CD14-positive monocyte (primary cell): Measurements from ENCODE around the gene SYNGAP1. TPM values are rescaled to one million over a fixed set of nuclear protein-coding genes. Genes with fewer than 3 reads are reported as not detected.

Experiments used
- DNase-seq, 3 donors: peaks; one replicate each; pipeline ENCODE4 v3.0.0-alpha.2; 2011 to 2022
- H2AFZ ChIP-seq: 2 replicates; pipeline ENCODE4 v1.6.0; 2012; ENCODE audit warnings: mild to moderate bottlenecking, low read depth, low read length, inconsistent platforms; ENCODE audit not compliant: insufficient read depth, poor library complexity, severe bottlenecking
- H3K27ac ChIP-seq, 2 donors: 1 replicate in 1 of 2; 2 replicates in 1 of 2; pipeline ENCODE4 v1.5.1; 2012 to 2013; ENCODE audit warnings: low read length in 2 of 2, control low read depth in 1 of 2, inconsistent platforms in 1 of 2, low read depth in 1 of 2, mild to moderate bottlenecking in 1 of 2
- H3K27me3 ChIP-seq, 2 donors: one replicate each; pipeline versions ENCODE4 v1.6.0 to v1.6.1; 2011 to 2013; ENCODE audit warnings: low read length in 2 of 2; ENCODE audit not compliant: control insufficient read depth in 2 of 2, insufficient read depth in 2 of 2
- H3K36me3 ChIP-seq, 2 donors: replicated peaks in 1 of 2; 1 replicate in 1 of 2; 2 replicates in 1 of 2; pipeline versions ENCODE4 v1.5.1 to v1.6.1; 2012 to 2013; ENCODE audit warnings: low read length in 2 of 2, control low read depth in 1 of 2, inconsistent platforms in 1 of 2, mild to moderate bottlenecking in 1 of 2; ENCODE audit not compliant: insufficient read depth in 2 of 2, control insufficient read depth in 1 of 2
- H3K4me1 ChIP-seq, 2 donors: 1 replicate in 1 of 2; 2 replicates in 1 of 2; pipeline versions ENCODE4 v1.5.1 to v1.6.1; 2012 to 2013; ENCODE audit warnings: low read length in 2 of 2, control low read depth in 1 of 2, inconsistent platforms in 1 of 2, mild to moderate bottlenecking in 1 of 2, moderate library complexity in 1 of 2; ENCODE audit not compliant: insufficient read depth in 2 of 2, control insufficient read depth in 1 of 2
- H3K4me2 ChIP-seq: replicated peaks from 2 replicates; pipeline ENCODE3; 2012; ENCODE audit warnings: low read length, moderate library complexity, mild to moderate bottlenecking; ENCODE audit not compliant: poor library complexity, severe bottlenecking; ENCODE audit errors: extremely low read depth
- H3K4me3 ChIP-seq, 3 experiments: fragments of 200-600 bp in 1 of 3; sonication (generic) in 1 of 3; replicated peaks in 1 of 3; 1 replicate in 2 of 3; 2 replicates in 1 of 3; pipeline ENCODE4 v1.5.1; 2011 to 2013; ENCODE audit warnings: low read length in 3 of 3, mild to moderate bottlenecking in 3 of 3, control low read depth in 2 of 3, low read depth in 2 of 3, inconsistent platforms in 1 of 3, moderate library complexity in 1 of 3
- H3K79me2 ChIP-seq: 2 replicates; pipeline ENCODE4 v1.6.0; 2012; ENCODE audit warnings: mild to moderate bottlenecking, control low read depth, inconsistent platforms, low read length, moderate library complexity; ENCODE audit not compliant: insufficient read depth
- H3K9ac ChIP-seq: 2 replicates; pipeline ENCODE4 v1.6.0; 2017; ENCODE audit warnings: low read length, mild to moderate bottlenecking; ENCODE audit not compliant: insufficient read depth, poor library complexity, severe bottlenecking
- H3K9me3 ChIP-seq, 2 donors: replicated peaks in 1 of 2; 1 replicate in 1 of 2; 2 replicates in 1 of 2; pipeline versions ENCODE4 v1.5.1 to v1.6.1; 2012 to 2013; ENCODE audit warnings: low read length in 2 of 2, control low read depth in 1 of 2; ENCODE audit not compliant: control insufficient read depth in 1 of 2, insufficient read depth in 1 of 2
- H4K20me1 ChIP-seq: 2 replicates; pipeline ENCODE4 v1.6.0; 2012; ENCODE audit warnings: mild to moderate bottlenecking, low read length, control low read depth, moderate library complexity; ENCODE audit not compliant: insufficient read depth
- H3K27ac Mint-ChIP-seq, 7 donors: one replicate each; pipeline ENCODE4 v1.8.0; 2020; ENCODE audit warnings: mild to moderate bottlenecking in 7 of 7, mixed read lengths in 7 of 7, moderate library complexity in 6 of 7, inconsistent platforms in 2 of 7
- H3K27me3 Mint-ChIP-seq, 3 donors: one replicate each; pipeline ENCODE4 v1.8.0; 2021 to 2022; ENCODE audit warnings: low read depth in 3 of 3, mild to moderate bottlenecking in 3 of 3, mixed read lengths in 3 of 3, moderate library complexity in 3 of 3, inconsistent platforms in 1 of 3
- H3K36me3 Mint-ChIP-seq, 2 donors: one replicate each; pipeline ENCODE4 v1.8.0; 2020; ENCODE audit warnings: mixed read lengths in 2 of 2, inconsistent platforms in 1 of 2, mild to moderate bottlenecking in 1 of 2
- H3K4me1 Mint-ChIP-seq: one replicate; pipeline ENCODE4 v1.8.0; 2020; ENCODE audit warnings: mild to moderate bottlenecking, mixed read lengths
- H3K4me3 Mint-ChIP-seq, 2 donors: one replicate each; pipeline ENCODE4 v1.8.0; 2020; ENCODE audit warnings: mild to moderate bottlenecking in 2 of 2, mixed read lengths in 2 of 2, moderate library complexity in 1 of 2
- H3K9me3 Mint-ChIP-seq, 7 donors: one replicate each; pipeline ENCODE4 v1.8.0; 2020 to 2022; ENCODE audit warnings: mixed read lengths in 7 of 7, mild to moderate bottlenecking in 6 of 7, moderate library complexity in 6 of 7, inconsistent platforms in 2 of 7
- WGBS: methylation state at CpG from one replicate; pipeline ENCODE4 v1.1.5; 2013; ENCODE audit warnings: missing lambda C conversion rate; ENCODE audit not compliant: insufficient coverage; 5-methylcytosine and 5-hydroxymethylcytosine counted together
- intact Hi-C, 2 donors: fragments of 100-400 bp; cut with micrococcal nuclease; formaldehyde crosslinking; loops; one replicate each; pipeline versions ENCODE4 v1.15.0 to v1.15.1; 2023
- polyA plus RNA-seq, 3 donors: library from polyadenylated mRNA; depleted of rRNA in 1 of 3; unstranded in 2 of 3; stranded (reverse) in 1 of 3; fragments of 300-500 nt in 2 of 3; fragments of >200 nt in 1 of 3; fragmentation: Illumina TruSeq in 2 of 3; gene quantifications; 1 replicate in 2 of 3; 2 replicates in 1 of 3; pipeline ENCODE4 v1.2.3, GENCODE V29; 2012 to 2021
- TF ChIP-seq, protein P1 (sequence below): fragments of 200-600 bp; IDR thresholded peaks from one replicate; pipeline ENCODE4 v1.8.0; 2022; ENCODE audit warnings: antibody characterized with exemption, mild to moderate bottlenecking

Gene SYNGAP1
- polyA plus RNA-seq, 3 donors = 4.0 TPM; not detected in 2

DNA sequence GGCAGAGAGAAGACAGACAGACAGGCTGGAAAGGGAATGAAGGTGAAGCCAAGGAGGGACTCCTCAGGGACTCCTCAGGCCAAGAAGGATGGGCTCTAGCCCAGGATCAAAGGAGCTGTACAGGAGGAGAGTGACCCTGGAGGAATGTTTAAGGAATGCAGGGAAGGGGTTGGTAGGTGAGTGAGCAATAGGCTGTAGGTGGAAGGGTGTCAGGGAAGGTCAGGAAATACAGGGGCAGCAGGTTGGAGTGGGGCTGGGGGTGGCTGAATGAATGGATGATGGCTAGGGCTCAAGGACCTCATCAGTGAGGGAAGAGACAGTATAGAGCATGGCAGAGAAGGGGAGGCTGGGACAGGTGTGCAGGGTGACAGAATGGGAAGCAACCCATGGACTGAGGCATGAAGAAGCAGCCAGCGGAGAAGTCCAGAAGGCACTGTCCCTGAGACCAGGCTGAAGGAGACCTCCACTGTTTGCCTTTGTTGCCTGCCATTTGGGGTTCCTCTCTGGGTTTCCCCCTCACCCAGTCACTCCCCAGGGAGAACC lies 13.2 kb downstream of the SYNGAP1 start:
- no peak for DNase-seq
- H3K36me3 Mint-ChIP-seq = peaks cover 20 to 36% of the 10 kb centered on the region in 2 donors
- no peak overlapping the region for H3K27ac ChIP-seq
- no peaks in the 10 kb centered on the region for H3K9me3 ChIP-seq
- no peak overlapping the region for H3K4me2 ChIP-seq
- H4K20me1 ChIP-seq = no peaks in the 10 kb centered on the region
- peaks cover 7 to 20% of the 10 kb centered on the region in 2 donors for H3K36me3 ChIP-seq
- peak overlapping the region in 1 of 2 donors; percentile 84 for H3K4me3 Mint-ChIP-seq
- H2AFZ ChIP-seq = no peak overlapping the region
- TF ChIP-seq, protein P1, sequence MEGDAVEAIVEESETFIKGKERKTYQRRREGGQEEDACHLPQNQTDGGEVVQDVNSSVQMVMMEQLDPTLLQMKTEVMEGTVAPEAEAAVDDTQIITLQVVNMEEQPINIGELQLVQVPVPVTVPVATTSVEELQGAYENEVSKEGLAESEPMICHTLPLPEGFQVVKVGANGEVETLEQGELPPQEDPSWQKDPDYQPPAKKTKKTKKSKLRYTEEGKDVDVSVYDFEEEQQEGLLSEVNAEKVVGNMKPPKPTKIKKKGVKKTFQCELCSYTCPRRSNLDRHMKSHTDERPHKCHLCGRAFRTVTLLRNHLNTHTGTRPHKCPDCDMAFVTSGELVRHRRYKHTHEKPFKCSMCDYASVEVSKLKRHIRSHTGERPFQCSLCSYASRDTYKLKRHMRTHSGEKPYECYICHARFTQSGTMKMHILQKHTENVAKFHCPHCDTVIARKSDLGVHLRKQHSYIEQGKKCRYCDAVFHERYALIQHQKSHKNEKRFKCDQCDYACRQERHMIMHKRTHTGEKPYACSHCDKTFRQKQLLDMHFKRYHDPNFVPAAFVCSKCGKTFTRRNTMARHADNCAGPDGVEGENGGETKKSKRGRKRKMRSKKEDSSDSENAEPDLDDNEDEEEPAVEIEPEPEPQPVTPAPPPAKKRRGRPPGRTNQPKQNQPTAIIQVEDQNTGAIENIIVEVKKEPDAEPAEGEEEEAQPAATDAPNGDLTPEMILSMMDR = no peak
- H3K27me3 ChIP-seq = peaks cover 0 to 3% of the 10 kb centered on the region in 2 donors
- WGBS = 100% methylated on average over 1 of the region's 1 CpG
- no peak overlapping the region for H3K4me3 ChIP-seq
- H3K9ac ChIP-seq = no peak overlapping the region
- no peaks in the 10 kb centered on the region for H3K79me2 ChIP-seq
- H3K9me3 Mint-ChIP-seq = peaks cover 0 to 5% (median 0%) of the 10 kb centered on the region in 7 donors
- H3K4me1 ChIP-seq = peaks cover 29 to 42% of the 10 kb centered on the region in 2 donors
- peaks cover 54% of the 10 kb centered on the region for H3K4me1 Mint-ChIP-seq
- peaks cover 20 to 29% (median 21%) of the 10 kb centered on the region in 3 donors for H3K27me3 Mint-ChIP-seq
- peak overlapping the region in 4 of 7 donors; percentile 7 to 86 (median 40) for H3K27ac Mint-ChIP-seq
- intact Hi-C loops = no loop called here

DNA sequence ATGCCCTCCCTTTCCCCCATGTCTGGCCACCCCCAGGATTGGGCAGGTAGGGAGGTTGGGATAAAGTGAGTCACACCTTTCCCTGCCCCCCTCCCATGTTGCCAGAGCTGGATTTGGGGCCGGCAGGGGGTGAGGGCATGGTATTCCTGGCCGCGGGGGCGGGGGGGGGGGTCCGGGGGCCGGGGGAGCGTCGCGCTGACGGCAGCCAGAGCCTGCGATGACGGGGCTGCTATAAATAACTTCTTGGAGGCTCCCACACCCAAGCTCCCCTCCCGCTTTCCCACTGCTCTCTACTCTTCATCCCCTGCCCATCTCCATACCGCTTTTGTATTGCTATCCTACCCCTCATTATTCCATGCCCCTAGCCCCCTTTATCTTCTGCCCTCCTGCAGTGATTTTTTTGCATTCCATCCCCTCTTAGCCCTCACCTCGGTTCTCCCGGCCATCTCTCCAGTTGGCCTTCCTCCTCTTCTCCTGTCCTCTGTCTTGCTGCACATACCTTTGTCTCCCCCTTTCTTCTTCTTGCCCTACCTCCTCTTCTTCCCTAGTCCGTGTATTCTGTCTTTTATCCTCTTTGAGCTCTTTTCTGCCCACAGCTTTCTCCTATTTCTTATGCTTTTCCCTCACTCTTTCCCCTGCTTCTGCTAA lies 13.8 kb downstream of the SYNGAP1 start:
- Mint-ChIP-seq H3K4me3 (no peak overlapping the region), H3K9me3 (peaks cover 0 to 2% (median 0%) of the 10 kb centered on the region in 7 donors), H3K27ac (peak overlapping the region in 1 of 7 donors; percentile 45), H3K27me3 (peaks cover 16 to 23% (median 18%) of the 10 kb centered on the region in 3 donors), H3K36me3 (peaks cover 22 to 38% of the 10 kb centered on the region in 2 donors), H3K4me1 (peaks cover 48% of the 10 kb centered on the region)
- TF ChIP-seq, protein P1 = no peak
- Histone ChIP-seq H3K4me3 (no peak overlapping the region), H3K36me3 (peaks cover 7 to 26% of the 10 kb centered on the region in 2 donors), H3K4me1 (peaks cover 23 to 36% of the 10 kb centered on the region in 2 donors), H3K9ac (no peak overlapping the region), H3K9me3 (no peaks in the 10 kb centered on the region), H3K79me2 (no peaks in the 10 kb centered on the region), H3K27ac (no peak overlapping the region), H3K27me3 (peaks cover 0 to 3% of the 10 kb centered on the region in 2 donors), H2AFZ (no peak overlapping the region), H4K20me1 (no peaks in the 10 kb centered on the region), H3K4me2 (no peak overlapping the region)
- 27% methylated on average over 9 of the region's 17 CpGs for WGBS
- peak in 1 of 3 donors; percentile 39 for DNase-seq
- intact Hi-C loops = no loop called here
